AG04450 (cell line): ENCODE data around the gene PLCB2. TPM values are rescaled to one million over a fixed set of nuclear protein-coding genes. Genes with fewer than 3 reads are reported as not detected.

Source experiments
- CTCF ChIA-PET: fragments of 300-600, 350-600 bp; formaldehyde crosslinking; extraction: SDS; loops from one replicate; lab custom pipeline; 2022; ENCODE audit warnings: antibody characterized with exemption, inconsistent platforms; lab: Charles Lee
- POLR2A ChIA-PET: fragments of 350-600 bp; formaldehyde crosslinking; extraction: SDS; loops from one replicate; lab custom pipeline; 2021; ENCODE audit warnings: antibody characterized with exemption, inconsistent platforms; lab: Yijun Ruan, JAX
- DNase-seq: peaks from one replicate; pipeline ENCODE4 v3.0.0-alpha.2; 2011; ENCODE audit warnings: low read depth, low spot score
- H3K27ac ChIP-seq: one replicate; pipeline ENCODE4 v1.5.1; 2012; ENCODE audit warnings: low read depth, low read length, control low read depth
- H3K27me3 ChIP-seq: one replicate; pipeline ENCODE4 v1.6.0; 2012; ENCODE audit warnings: low read length; ENCODE audit not compliant: control insufficient read depth, insufficient read depth
- H3K4me3 ChIP-seq: 2 replicates; pipeline ENCODE4 v1.5.1; 2011; ENCODE audit warnings: mild to moderate bottlenecking, low read depth, low read length, control low read depth
- H3K9me3 ChIP-seq: 2 replicates; pipeline ENCODE4 v1.5.1; 2012; ENCODE audit warnings: low read length; ENCODE audit not compliant: control insufficient read depth, insufficient read depth
- polyA plus RNA-seq: library from polyadenylated mRNA; depleted of rRNA; stranded (reverse); fragments of >200 nt; gene quantifications from 2 replicates; pipeline ENCODE4 v1.2.3, GENCODE V29; 2011
- TF ChIP-seq, protein P1 (sequence below): IDR thresholded peaks from 2 replicates; pipeline ENCODE4 v1.5.1; 2011; ENCODE audit warnings: low read depth, low read length, control low read depth, inconsistent platforms

Gene PLCB2
- polyA plus RNA-seq, 1 experiment = 0.24 TPM

DNA sequence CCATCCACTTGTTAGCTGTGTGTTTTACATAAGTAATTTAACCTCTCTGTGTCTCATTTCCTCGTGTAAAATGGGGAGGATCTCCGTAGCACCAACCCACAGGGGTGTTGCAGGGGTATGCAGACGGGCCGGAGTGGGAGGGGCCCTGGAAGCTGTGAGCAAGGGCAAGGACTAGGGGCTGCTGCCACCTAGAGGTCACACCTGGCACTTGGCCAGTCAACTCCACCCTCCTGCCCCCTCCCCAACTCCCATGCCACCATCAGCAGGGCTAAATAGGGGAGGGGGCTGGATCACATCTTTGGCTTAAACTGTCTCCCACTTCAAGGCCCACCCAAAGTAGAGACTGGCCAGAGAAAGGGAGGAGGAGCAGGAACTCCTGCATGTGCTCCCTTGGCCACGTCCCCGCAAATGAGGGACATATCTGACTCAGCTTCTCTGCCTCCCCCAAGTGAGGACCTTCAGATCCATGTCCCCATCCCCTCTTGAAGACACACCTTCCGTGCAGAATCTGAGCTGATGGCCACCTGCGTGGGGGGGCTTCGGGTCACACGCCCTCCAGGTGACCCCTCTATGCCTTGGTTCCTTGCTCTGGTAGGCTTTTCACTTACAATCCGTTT, 30.4 kb upstream of the PLCB2 start:
- H3K27me3 ChIP-seq = no peaks in the 10 kb centered on the region
- peak overlapping the region; percentile 70 for H3K4me3 ChIP-seq
- CTCF ChIA-PET = interaction anchor here (0.6 to 8.6 kb wide), 13 partner anchors 10 to 86 kb away, joined by 3 to 85 read pairs (median 6); partner anchors contain the start of genes INAFM2, IVD and KNSTRN
- POLR2A ChIA-PET = interaction anchor here (0.9 to 4.9 kb wide), 4 partner anchors 10 to 59 kb away, joined by 3 to 101 read pairs (median 12); partner anchors contain the start of gene INAFM2
- no peak for DNase-seq
- H3K9me3 ChIP-seq = no peaks in the 10 kb centered on the region
- TF ChIP-seq, protein P1, sequence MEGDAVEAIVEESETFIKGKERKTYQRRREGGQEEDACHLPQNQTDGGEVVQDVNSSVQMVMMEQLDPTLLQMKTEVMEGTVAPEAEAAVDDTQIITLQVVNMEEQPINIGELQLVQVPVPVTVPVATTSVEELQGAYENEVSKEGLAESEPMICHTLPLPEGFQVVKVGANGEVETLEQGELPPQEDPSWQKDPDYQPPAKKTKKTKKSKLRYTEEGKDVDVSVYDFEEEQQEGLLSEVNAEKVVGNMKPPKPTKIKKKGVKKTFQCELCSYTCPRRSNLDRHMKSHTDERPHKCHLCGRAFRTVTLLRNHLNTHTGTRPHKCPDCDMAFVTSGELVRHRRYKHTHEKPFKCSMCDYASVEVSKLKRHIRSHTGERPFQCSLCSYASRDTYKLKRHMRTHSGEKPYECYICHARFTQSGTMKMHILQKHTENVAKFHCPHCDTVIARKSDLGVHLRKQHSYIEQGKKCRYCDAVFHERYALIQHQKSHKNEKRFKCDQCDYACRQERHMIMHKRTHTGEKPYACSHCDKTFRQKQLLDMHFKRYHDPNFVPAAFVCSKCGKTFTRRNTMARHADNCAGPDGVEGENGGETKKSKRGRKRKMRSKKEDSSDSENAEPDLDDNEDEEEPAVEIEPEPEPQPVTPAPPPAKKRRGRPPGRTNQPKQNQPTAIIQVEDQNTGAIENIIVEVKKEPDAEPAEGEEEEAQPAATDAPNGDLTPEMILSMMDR = peak; percentile 66
- peak overlapping the region; percentile 97 for H3K27ac ChIP-seq

DNA sequence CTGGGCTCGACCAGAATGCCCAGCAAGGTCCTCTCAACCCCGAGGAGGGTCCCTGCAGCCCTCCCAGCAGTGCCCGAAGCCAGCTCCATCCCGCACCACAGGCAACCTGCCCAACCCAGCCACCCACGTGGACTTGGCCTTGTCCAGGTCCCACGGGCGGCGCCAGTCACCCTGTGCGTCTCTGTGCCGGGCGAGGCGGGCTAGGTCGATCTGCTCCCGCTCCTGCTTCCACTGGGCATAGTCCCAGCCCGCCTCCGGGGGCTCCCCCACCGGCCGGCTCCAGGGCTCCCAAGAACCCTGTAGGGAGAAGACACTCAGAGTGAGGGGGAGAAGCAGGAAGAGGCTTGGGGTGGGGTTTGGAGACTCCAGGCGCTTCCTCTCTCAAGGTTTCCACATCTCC, 29.9 kb upstream of the PLCB2 start:
- TF ChIP-seq, protein P1 = no peak
- DNase-seq = no peak
- POLR2A ChIA-PET = interaction anchor here (1.2 to 4.9 kb wide), 3 partner anchors 10 to 15 kb away, joined by 3 to 101 read pairs (median 15); partner anchors contain the start of gene INAFM2
- H3K4me3 ChIP-seq = no peak overlapping the region
- H3K27me3 ChIP-seq = no peaks in the 10 kb centered on the region
- no peak overlapping the region for H3K27ac ChIP-seq
- CTCF ChIA-PET = interaction anchor here (0.6 to 8.6 kb wide), 10 partner anchors 9 to 87 kb away, joined by 3 to 85 read pairs (median 4); partner anchors contain the start of genes INAFM2 and KNSTRN
- no peaks in the 10 kb centered on the region for H3K9me3 ChIP-seq

DNA sequence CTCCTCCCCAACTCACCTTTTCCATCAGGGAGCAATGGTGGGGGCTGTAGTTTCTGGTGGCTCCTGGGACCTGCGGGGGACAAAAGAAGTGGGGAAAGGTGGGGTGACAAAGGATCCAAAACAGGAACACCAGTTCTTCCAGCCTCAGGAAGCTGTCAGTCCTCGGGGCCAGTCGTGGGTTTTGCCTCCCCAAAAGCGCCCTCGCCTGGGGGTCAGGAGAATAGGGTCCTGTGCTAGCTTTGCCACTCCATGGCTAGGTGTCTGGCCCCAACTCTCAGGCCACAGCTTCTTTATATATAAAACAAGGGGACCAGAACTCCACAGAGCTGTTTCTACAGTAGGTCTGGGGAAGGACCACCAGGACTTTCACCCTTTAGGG, 29.0 kb upstream of the PLCB2 start:
- TF ChIP-seq, protein P1 = no peak
- Histone ChIP-seq H3K27me3 (no peaks in the 10 kb centered on the region), H3K9me3 (no peaks in the 10 kb centered on the region), H3K4me3 (no peak overlapping the region), H3K27ac (peak overlapping the region; percentile 21)
- ChIA-PET POLR2A (interaction anchor here (1.2 kb wide), 1 partner anchor 14 kb away, joined by 3 read pairs; the partner anchor contains the start of gene INAFM2), CTCF (interaction anchor here (1.7 to 8.6 kb wide), 3 partner anchors 8 to 58 kb away, joined by 8 to 85 read pairs (median 50); partner anchors contain the start of gene INAFM2)
- no peak for DNase-seq

DNA sequence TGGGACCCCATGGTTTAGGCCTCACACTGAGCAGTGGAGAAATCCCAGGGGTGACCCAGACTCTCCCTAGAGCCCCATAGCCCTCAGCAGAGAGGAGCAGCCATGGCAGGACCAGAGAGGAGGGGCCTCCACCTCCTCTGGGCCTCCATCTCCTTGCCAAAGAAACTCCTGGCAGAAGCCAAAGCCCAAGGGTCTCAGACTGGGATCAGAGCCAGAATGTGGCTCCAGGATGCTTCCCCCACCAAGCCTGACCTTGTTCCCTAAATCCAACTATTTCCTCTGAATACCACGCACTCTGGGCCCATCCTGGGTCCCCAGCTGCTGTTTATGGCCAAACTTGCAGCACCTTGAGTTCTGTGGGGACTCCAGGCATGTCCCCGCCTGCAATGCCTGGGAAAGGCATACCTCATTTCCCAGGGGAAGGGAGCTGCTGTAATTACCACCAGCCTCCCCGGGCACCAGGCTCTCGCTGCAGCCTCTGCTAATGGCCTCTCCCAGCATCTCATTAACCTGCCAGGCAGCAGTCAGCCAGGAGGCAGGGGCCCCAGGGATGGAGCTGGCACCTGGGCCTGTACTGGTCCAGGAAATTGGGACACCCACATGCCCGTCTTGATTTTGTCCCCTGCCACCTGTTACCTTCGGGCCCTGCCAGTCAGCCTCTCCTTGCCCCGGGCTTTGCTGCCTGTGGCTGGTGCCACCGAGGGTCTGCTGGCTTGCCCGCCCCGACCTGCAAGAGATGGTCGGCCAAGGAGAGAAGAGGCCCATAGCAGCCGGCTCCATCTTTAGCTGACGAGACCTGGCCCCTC, 28.4 kb upstream of the PLCB2 start:
- Histone ChIP-seq H3K9me3 (no peaks in the 10 kb centered on the region), H3K27me3 (no peaks in the 10 kb centered on the region), H3K4me3 (no peak overlapping the region), H3K27ac (peak overlapping the region; percentile 21)
- DNase-seq = no peak
- TF ChIP-seq, protein P1 = no peak
- ChIA-PET CTCF (interaction anchor here (0.9 to 8.6 kb wide), 3 partner anchors 15 to 119 kb away, joined by 3 to 85 read pairs (median 8); partner anchors contain the start of gene INAFM2), POLR2A (interaction anchor here (1.2 kb wide), 1 partner anchor 13 kb away, joined by 3 read pairs; the partner anchor contains the start of gene INAFM2)
